Fibroblast of mammary gland (primary cell): ENCODE data around the gene CSTPP1.
"Not testable (repeated sequence)": the region's sequence is repeated elsewhere in the genome, so short reads cannot be mapped to it uniquely, and the experiment has no call there.

Experiments used
- DNase-seq: peaks from one replicate; pipeline ENCODE4 v3.0.0-alpha.2; 2010; ENCODE audit warnings: low read depth
- H3K4me3 ChIP-seq: 2 replicates; pipeline ENCODE4 v1.5.1; 2011; ENCODE audit warnings: low read depth, mild to moderate bottlenecking, low read length, moderate library complexity; ENCODE audit not compliant: control insufficient read depth
- CTCF ChIP-seq: conservative IDR thresholded peaks from 2 replicates; pipeline ENCODE4 v1.5.1; 2011; ENCODE audit warnings: low read depth, low read length, inconsistent platforms; ENCODE audit not compliant: control insufficient read depth, insufficient read depth

The CSTPP1 gene

GRCh38 chr11:47207459-47207858 is 270.9 kb downstream of the CSTPP1 start:
- no peak overlapping the region for H3K4me3 ChIP-seq
- no peak for TF ChIP-seq CTCF
- no peak for DNase-seq

GRCh38 chr11:47208008-47208552 is 271.5 kb downstream of the CSTPP1 start:
- not testable (repeated sequence) for H3K4me3 ChIP-seq, DNase-seq

- no peak for DNase-seq
- no peak for TF ChIP-seq CTCF
- no peak overlapping the region for H3K4me3 ChIP-seq
These were observed 272.1 kb downstream of the CSTPP1 start for GRCh38 chr11:47208628-47209027.
